Measurements from ENCODE around the gene FOXK2. TPM values are rescaled to one million over a fixed set of nuclear protein-coding genes. Genes with fewer than 3 reads are reported as not detected.

The FOXK2 gene
- total RNA-seq, 1 donor from 2014 or later, result 60.4 TPM

GRCh38 chr17:82653651-82654528 lies 134.4 kb downstream of the FOXK2 start:
- intact Hi-C loops (cut with micrococcal nuclease), result no loop called here
- CTCF ChIA-PET, result no interaction called here
- Mint-ChIP-seq H3K4me1 (peaks cover 9% of the 10 kb centered on the region), H3K36me3 (ENCODE audit: low read depth) (peaks cover 2% of the 10 kb centered on the region), H3K9me3 (no peaks in the 10 kb centered on the region), H3K4me3 (no peak overlapping the region), H3K27ac (no peak overlapping the region), H3K27me3 (no peaks in the 10 kb centered on the region)
- DNase-seq (no peak), ATAC-seq (ENCODE audit: low read depth) (no peak)
- POLR2A ChIA-PET, result no interaction called here
- no peak for TF ChIP-seq CTCF (IDR thresholded peaks at IDR 0.05)

Other genes with a start within 250 kb of the FOXK2 start
- 147 and 170 TPM in 2 replicates for gene CSNK1D, start 246.0 kb upstream of the FOXK2 start, total RNA-seq
- gene CD7, start 202.1 kb upstream of the FOXK2 start, total RNA-seq, result 0.32 and 0.42 TPM in 2 replicates
- gene SECTM1, start 186.0 kb upstream of the FOXK2 start, total RNA-seq, result not detected in 2 replicates
- not detected in 2 replicates for gene TEX19, start 160.5 kb upstream of the FOXK2 start, total RNA-seq
- not detected in 2 replicates for gene UTS2R, start 148.0 kb upstream of the FOXK2 start, total RNA-seq
- 69.5 and 88.8 TPM in 2 replicates for gene HEXD, start 101.4 kb upstream of the FOXK2 start, total RNA-seq
- gene OGFOD3, start 101.1 kb upstream of the FOXK2 start, total RNA-seq, result 29.5 and 35.0 TPM in 2 replicates
- gene CYBC1, start 69.0 kb upstream of the FOXK2 start, total RNA-seq, result 405 and 501 TPM in 2 replicates
- gene NARF, start 61.0 kb upstream of the FOXK2 start, total RNA-seq, result 77.8 and 81.9 TPM in 2 replicates
- gene WDR45B, start 128.7 kb downstream of the FOXK2 start, total RNA-seq, result 48.3 and 51.2 TPM in 2 replicates
- gene RAB40B, start 179.0 kb downstream of the FOXK2 start, total RNA-seq, result 2.0 and 2.6 TPM in 2 replicates
- 26.7 and 28.5 TPM in 2 replicates for gene FN3KRP, start 197.0 kb downstream of the FOXK2 start, total RNA-seq
- 0.44 and 0.98 TPM in 2 replicates for gene FN3K, start 215.9 kb downstream of the FOXK2 start, total RNA-seq
- 49.9 and 50.9 TPM in 2 replicates for gene TBCD, start 232.3 kb downstream of the FOXK2 start, total RNA-seq

Data from activated B cell treated with CpG ODN at 0.5 μM for 24 hours (primary cell).